GM12872 (cell line): ENCODE results near the gene TGFBRAP1.
A peak's percentile ranks its signal among the peaks of the same experiment; 100 is the strongest.

ENCODE experiments used
- TF ChIP-seq, protein P1 (sequence below): IDR thresholded peaks from 3 replicates; pipeline ENCODE4 v1.5.1; 2011; ENCODE audit warnings: low read depth, mild to moderate bottlenecking, low read length, moderate library complexity; ENCODE audit not compliant: insufficient read depth

The TGFBRAP1 gene

GRCh38 chr2:105252271-105252670, 77.3 kb downstream of the TGFBRAP1 start:
- TF ChIP-seq, protein P1, sequence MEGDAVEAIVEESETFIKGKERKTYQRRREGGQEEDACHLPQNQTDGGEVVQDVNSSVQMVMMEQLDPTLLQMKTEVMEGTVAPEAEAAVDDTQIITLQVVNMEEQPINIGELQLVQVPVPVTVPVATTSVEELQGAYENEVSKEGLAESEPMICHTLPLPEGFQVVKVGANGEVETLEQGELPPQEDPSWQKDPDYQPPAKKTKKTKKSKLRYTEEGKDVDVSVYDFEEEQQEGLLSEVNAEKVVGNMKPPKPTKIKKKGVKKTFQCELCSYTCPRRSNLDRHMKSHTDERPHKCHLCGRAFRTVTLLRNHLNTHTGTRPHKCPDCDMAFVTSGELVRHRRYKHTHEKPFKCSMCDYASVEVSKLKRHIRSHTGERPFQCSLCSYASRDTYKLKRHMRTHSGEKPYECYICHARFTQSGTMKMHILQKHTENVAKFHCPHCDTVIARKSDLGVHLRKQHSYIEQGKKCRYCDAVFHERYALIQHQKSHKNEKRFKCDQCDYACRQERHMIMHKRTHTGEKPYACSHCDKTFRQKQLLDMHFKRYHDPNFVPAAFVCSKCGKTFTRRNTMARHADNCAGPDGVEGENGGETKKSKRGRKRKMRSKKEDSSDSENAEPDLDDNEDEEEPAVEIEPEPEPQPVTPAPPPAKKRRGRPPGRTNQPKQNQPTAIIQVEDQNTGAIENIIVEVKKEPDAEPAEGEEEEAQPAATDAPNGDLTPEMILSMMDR: no peak

DNA sequence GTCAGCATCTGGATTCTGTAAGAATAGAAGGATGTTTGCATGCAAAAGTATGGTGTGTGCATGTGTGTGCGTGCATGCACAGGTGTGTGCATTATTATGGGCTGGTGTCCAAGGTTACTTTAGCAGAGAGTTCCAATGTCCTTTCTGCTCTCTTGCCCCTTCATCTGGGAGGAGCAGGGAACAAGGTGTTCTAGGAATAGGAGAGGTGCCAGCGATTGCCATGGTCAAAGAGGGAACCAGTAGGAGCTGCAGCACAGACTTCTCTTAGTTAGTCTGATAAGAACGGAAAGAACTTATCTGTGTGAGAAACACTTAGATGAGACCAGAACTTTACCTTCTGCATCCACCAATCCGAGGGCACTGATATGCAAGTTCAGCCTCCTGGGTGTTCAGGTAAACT, 79.6 kb downstream of the TGFBRAP1 start:
- TF ChIP-seq, protein P1: no peak

DNA sequence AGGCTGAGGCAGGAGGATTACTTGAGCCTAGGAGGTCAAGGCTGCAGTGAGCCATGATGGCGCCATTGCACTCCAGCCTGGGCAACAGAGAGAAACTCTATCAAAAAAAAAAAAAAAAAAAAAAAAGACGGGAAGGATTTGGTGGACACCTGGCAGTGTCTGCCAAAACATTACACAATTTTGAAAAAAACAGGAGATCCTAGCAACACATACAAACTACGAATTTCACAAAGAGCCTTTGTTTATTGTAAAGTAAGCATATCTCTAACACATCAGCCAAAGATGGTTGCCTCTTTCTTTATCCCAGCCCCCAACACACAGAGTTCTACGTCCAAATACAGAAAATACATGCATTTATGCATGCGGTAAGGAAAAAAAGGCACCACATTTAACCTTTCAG, 80.4 kb downstream of the TGFBRAP1 start:
- TF ChIP-seq, protein P1: no peak

DNA sequence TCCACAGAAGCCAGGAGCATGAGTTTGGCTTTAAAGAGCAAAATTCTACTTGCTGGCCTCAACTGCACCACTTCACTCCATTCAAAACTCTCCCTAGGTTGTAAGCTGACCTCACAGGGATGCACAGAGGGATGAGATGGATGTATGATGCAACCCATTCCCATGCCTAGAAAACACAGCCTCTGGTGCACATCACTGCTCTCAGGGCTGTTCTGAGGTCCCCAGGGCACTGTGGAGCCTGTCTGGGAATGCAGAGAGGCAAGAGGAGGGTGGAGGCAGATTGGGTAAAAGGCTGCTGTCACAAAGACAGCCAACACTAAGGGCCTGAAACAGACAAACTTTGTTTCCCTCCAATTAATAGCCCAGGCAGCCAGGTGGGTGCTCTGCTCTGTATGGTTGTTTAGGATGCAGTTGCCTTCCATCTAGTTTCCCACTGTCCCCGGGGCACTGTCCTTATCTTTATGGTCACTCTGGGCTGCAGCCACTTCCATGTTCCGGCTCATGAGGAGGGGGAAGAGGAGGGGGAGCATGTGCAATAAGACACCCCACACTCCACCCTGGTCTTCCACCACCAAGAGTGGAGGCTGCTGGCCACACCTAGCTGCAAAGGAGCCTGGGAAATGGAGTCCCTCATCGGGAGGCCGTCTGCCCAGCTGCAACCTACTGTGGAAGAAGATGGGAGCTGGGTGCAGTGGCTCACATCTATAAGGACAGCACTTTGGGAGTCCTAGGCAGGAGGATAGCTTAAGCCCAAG, 81.0 kb downstream of the TGFBRAP1 start:
- TF ChIP-seq, protein P1: no peak

GRCh38 chr2:105244451-105244850, 85.1 kb downstream of the TGFBRAP1 start:
- TF ChIP-seq, protein P1: no peak

- TF ChIP-seq, protein P1: peak; percentile 48
Measured at GRCh38 chr2:105243961-105244360, 85.6 kb downstream of the TGFBRAP1 start.

DNA sequence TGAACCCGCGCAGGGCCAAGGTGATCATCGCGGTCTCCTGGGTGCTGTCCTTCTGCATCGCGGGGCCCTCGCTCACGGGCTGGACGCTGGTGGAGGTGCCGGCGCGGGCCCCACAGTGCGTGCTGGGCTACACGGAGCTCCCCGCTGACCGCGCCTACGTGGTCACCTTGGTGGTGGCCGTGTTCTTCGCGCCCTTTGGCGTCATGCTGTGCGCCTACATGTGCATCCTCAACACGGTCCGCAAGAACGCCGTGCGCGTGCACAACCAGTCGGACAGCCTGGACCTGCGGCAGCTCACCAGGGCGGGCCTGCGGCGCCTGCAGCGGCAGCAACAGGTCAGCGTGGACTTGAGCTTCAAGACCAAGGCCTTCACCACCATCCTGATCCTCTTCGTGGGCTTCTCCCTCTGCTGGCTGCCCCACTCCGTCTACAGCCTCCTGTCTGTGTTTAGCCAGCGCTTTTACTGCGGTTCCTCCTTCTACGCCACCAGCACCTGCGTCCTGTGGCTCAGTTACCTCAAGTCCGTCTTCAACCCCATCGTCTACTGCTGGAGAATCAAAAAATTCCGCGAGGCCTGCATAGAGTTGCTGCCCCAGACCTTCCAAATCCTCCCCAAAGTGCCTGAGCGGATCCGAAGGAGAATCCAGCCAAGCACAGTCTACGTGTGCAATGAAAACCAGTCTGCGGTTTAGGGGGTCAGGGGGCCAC, 87.1 kb downstream of the TGFBRAP1 start:
- TF ChIP-seq, protein P1: no peak
